A673 (cell line): ENCODE results near the gene NRDC. TPM values are rescaled to one million over a fixed set of nuclear protein-coding genes. Genes with fewer than 3 reads are reported as not detected.
A peak's percentile ranks its signal among the peaks of the same experiment; 100 is the strongest.

ENCODE experiments used
- BruUV-seq: library from RNA; stranded (reverse); fragments of 400-500 nt; replicated peaks from 2 replicates; lab custom pipeline; 2021; lab: Mats Ljungman, UMichigan
- CTCF ChIA-PET: fragments of 300-600 bp; sonication (Branson Sonifier 250); formaldehyde crosslinking; loops from one replicate; lab custom pipeline; 2022; ENCODE audit warnings: antibody characterized with exemption; lab: Charles Lee
- POLR2A ChIA-PET: fragments of 300-600 bp; sonication (Branson Sonifier 250); formaldehyde crosslinking; loops from one replicate; lab custom pipeline; 2022; ENCODE audit warnings: antibody characterized with exemption; ENCODE audit not compliant: low non-redundant PET; lab: Charles Lee
- DNase-seq: peaks from one replicate; pipeline ENCODE4 v3.0.0-alpha.2; 2015; ENCODE audit warnings: low spot score
- H3K27ac ChIP-seq: fragments of 200-600 bp; sonication (generic); 2 replicates; pipeline ENCODE4 v1.5.1; 2016; ENCODE audit warnings: mixed run types, low read depth, mild to moderate bottlenecking, mixed read lengths, antibody characterized with exemption, low read length; ENCODE audit not compliant: poor library complexity, severe bottlenecking
- H3K27me3 ChIP-seq: fragments of 200-600 bp; sonication (generic); replicated peaks from 2 replicates; pipeline ENCODE4 v1.6.1; 2017; ENCODE audit warnings: mixed run types, low read depth, mild to moderate bottlenecking, mixed read lengths, antibody characterized with exemption, low read length; ENCODE audit not compliant: insufficient read depth, poor library complexity
- H3K36me3 ChIP-seq: fragments of 200-600 bp; sonication (generic); 2 replicates; pipeline ENCODE4 v1.6.1; 2016; ENCODE audit warnings: mixed run types, mild to moderate bottlenecking, mixed read lengths, antibody characterized with exemption, low read length; ENCODE audit not compliant: insufficient read depth, poor library complexity, severe bottlenecking
- H3K4me1 ChIP-seq: fragments of 200-600 bp; sonication (generic); 2 replicates; pipeline ENCODE4 v1.6.1; 2017; ENCODE audit warnings: mixed run types, mild to moderate bottlenecking, mixed read lengths, antibody characterized with exemption, low read length; ENCODE audit not compliant: insufficient read depth, poor library complexity, severe bottlenecking
- H3K4me3 ChIP-seq: fragments of 200-600 bp; sonication (generic); 2 replicates; pipeline ENCODE4 v1.5.1; 2016; ENCODE audit warnings: low read depth, mixed run types, mild to moderate bottlenecking, mixed read lengths, low read length; ENCODE audit not compliant: poor library complexity, severe bottlenecking
- H3K9me3 ChIP-seq: fragments of 200-600 bp; sonication (generic); 2 replicates; pipeline ENCODE4 v1.6.1; 2016; ENCODE audit warnings: mixed run types, low read depth, mild to moderate bottlenecking, mixed read lengths, antibody characterized with exemption, low read length; ENCODE audit not compliant: poor library complexity, severe bottlenecking
- EZH2 ChIP-seq: fragments of 200-600 bp; sonication (generic); IDR thresholded peaks from 2 replicates; pipeline ENCODE4 v1.6.1; 2017; ENCODE audit warnings: borderline replicate concordance, low read depth, mild to moderate bottlenecking, mixed read lengths, antibody characterized with exemption, low read length; ENCODE audit not compliant: poor library complexity, severe bottlenecking
- intact Hi-C: fragments of 100-400 bp; cut with micrococcal nuclease; formaldehyde crosslinking; loops from one replicate; pipeline ENCODE4 v1.10.0; 2022; ENCODE audit not compliant: unreplicated experiment
- total RNA-seq: library from RNA; stranded (reverse); gene quantifications from 2 replicates; pipeline ENCODE4 v1.2.3, GENCODE V29; 2021
- TF ChIP-seq, protein P1 (sequence below): fragments of 300-800, 200-600 bp; sonication (generic); conservative IDR thresholded peaks from 2 replicates; pipeline ENCODE4 v1.5.1; 2017; ENCODE audit warnings: low read depth, mild to moderate bottlenecking, antibody characterized with exemption, low read length, moderate library complexity, mixed read lengths

NRDC gene
- total RNA-seq, 1 experiment from 2014 or later, result 1,009 TPM

DNA sequence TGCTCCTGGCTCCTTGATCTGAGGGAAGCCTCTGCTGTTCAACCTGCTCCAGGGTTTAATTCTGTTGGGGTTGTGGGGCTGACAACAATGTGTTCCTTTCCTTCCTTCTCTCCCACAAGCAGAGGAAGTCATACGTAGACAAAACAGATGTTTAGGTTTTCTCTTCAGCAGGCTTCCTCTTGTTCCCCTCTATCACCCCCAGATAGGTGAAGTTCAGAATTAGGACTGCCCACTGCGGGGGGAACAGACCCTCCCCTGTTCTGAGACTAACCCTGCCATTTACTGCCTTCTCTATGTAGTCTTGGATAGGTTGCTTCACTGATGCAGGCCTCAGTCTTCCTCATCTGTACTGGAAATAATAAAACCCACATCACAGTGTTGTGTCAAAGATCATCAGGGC, 30.0 kb upstream of the NRDC start:
- H3K4me3 ChIP-seq, result no peak overlapping the region
- intact Hi-C loops, result no loop called here
- H3K9me3 ChIP-seq, result no peaks in the 10 kb centered on the region
- no peaks in the 10 kb centered on the region for H3K36me3 ChIP-seq
- H3K27me3 ChIP-seq, result no peaks in the 10 kb centered on the region
- TF ChIP-seq, protein P1, sequence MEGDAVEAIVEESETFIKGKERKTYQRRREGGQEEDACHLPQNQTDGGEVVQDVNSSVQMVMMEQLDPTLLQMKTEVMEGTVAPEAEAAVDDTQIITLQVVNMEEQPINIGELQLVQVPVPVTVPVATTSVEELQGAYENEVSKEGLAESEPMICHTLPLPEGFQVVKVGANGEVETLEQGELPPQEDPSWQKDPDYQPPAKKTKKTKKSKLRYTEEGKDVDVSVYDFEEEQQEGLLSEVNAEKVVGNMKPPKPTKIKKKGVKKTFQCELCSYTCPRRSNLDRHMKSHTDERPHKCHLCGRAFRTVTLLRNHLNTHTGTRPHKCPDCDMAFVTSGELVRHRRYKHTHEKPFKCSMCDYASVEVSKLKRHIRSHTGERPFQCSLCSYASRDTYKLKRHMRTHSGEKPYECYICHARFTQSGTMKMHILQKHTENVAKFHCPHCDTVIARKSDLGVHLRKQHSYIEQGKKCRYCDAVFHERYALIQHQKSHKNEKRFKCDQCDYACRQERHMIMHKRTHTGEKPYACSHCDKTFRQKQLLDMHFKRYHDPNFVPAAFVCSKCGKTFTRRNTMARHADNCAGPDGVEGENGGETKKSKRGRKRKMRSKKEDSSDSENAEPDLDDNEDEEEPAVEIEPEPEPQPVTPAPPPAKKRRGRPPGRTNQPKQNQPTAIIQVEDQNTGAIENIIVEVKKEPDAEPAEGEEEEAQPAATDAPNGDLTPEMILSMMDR, result no peak
- TF ChIP-seq EZH2, result no peak
- ChIA-PET CTCF (no interaction called here), POLR2A (no interaction called here)
- H3K27ac ChIP-seq, result no peak overlapping the region
- BruUV-seq, result no TSS peak
- DNase-seq, result no peak
- peaks cover 21% of the 10 kb centered on the region for H3K4me1 ChIP-seq

DNA sequence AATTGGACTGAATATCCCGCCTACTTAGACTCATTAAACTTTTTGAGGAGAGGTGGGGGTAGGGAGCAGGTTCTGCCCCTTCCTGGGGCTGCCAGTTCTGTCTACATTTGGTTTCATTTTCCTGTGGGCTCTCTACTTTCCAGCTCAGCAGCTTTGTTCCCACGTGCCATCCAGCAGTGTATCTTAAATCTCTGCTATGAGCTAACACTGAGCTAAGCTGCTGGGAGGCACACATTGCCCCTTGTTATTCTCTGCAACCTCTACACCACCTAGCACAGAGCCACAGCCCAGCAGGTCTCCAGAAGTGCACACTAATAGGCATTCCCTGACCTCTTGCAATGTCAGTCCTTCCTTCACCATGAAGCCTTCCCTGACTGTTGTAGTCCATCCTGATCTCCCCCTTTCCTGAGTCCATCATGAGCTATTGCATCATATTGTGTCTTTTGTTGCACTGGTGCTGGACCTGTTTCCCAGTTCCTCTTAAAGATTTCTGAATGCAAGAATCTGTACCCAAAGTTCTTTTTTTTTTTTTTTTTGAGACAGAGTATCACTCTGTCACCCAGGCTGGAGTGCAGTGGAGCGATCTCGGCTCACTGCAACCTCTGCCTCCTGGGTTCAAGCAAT, 28.7 kb upstream of the NRDC start:
- no peaks in the 10 kb centered on the region for H3K36me3 ChIP-seq
- H3K9me3 ChIP-seq, result no peaks in the 10 kb centered on the region
- DNase-seq, result no peak
- no TSS peak for BruUV-seq
- no peaks in the 10 kb centered on the region for H3K27me3 ChIP-seq
- no peak for TF ChIP-seq EZH2
- TF ChIP-seq, protein P1, result no peak
- CTCF ChIA-PET, result interaction anchor here (0.7 kb wide), 1 partner anchor 17 kb away, joined by 4 read pairs; no protein-coding TSS in a partner anchor
- peaks cover 13% of the 10 kb centered on the region for H3K4me1 ChIP-seq
- POLR2A ChIA-PET, result no interaction called here
- no peak overlapping the region for H3K4me3 ChIP-seq
- H3K27ac ChIP-seq, result peak overlapping the region; percentile 18
- intact Hi-C loops, result no loop called here

DNA sequence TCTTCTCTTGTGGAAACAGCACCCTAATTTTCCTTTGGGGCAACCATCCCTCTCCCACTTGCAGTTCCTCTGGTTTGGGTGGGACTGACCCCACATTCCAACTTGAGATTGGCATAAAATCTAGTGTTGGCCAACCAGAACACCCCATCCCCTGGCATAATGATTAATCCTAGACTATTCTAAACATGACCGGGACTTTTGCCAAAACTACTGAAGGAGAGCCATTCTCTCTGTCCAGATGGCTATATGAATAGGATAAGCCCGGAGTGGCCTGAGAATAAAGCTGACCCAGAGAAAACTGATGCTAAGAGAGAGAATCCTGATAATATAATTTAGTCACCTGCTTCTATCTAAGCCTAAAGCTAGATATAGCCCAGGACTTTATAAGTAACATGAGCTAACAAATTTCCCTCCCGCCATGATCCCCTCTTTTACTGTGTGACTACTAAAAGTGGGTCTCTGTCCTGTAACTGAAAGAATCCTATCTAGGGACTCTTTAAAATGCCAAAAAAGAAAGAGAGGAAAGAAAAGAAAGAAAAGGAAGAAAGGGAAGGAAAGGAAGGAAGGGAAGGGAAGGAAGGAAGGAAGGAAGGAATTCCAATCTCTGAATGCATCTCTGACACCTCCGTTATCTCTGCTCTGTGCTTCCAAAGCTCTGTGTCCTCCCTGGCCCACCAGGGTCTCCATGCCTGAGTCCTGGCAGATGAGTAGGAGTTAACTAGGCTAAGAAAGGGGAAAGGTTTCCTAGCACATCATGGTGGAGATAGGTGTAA, 28.0 kb upstream of the NRDC start:
- Histone ChIP-seq H3K27ac (peak overlapping the region; percentile 18), H3K9me3 (no peaks in the 10 kb centered on the region), H3K4me3 (no peak overlapping the region), H3K27me3 (no peaks in the 10 kb centered on the region), H3K4me1 (peaks cover 13% of the 10 kb centered on the region), H3K36me3 (no peaks in the 10 kb centered on the region)
- POLR2A ChIA-PET, result no interaction called here
- intact Hi-C loops, result no loop called here
- CTCF ChIA-PET, result interaction anchor here (0.7 kb wide), 1 partner anchor 18 kb away, joined by 4 read pairs; no protein-coding TSS in a partner anchor
- no peak for DNase-seq
- TF ChIP-seq, protein P1, result no peak
- no peak for TF ChIP-seq EZH2
- BruUV-seq, result no TSS peak
